Type B pancreatic cell (in vitro differentiated cells): ENCODE measurements around the gene ESAM. TPM values are rescaled to one million over a fixed set of nuclear protein-coding genes. Genes with fewer than 3 reads are reported as not detected.

Experiments
- DNase-seq: peaks from one replicate; pipeline ENCODE4 v3.0.0; 2021; ENCODE audit warnings: mixed read lengths; ENCODE audit not compliant: unreplicated experiment; ENCODE audit errors: extremely low spot score
- H3K27ac Mint-ChIP-seq: 2 replicates; pipeline ENCODE4 v1.8.0; 2021; ENCODE audit warnings: mild to moderate bottlenecking, mixed read lengths
- H3K27me3 Mint-ChIP-seq: 2 replicates; pipeline ENCODE4 v1.8.0; 2021; ENCODE audit warnings: mixed read lengths
- H3K36me3 Mint-ChIP-seq: 2 replicates; pipeline ENCODE4 v1.8.0; 2021; ENCODE audit warnings: mixed read lengths
- H3K4me1 Mint-ChIP-seq: one replicate; pipeline ENCODE4 v1.8.0; 2021; ENCODE audit warnings: mixed read lengths; ENCODE audit not compliant: unreplicated experiment
- H3K4me3 Mint-ChIP-seq: 2 replicates; pipeline ENCODE4 v1.8.0; 2021; ENCODE audit warnings: mild to moderate bottlenecking, mixed read lengths
- H3K9me3 Mint-ChIP-seq: 2 replicates; pipeline ENCODE4 v1.8.0; 2021; ENCODE audit warnings: mixed read lengths
- total RNA-seq: library from RNA; stranded (reverse); gene quantifications from 2 replicates; pipeline ENCODE4 v1.2.1, GENCODE V29; 2021; ENCODE audit warnings: low replicate concordance
- TF ChIP-seq, protein P1 (sequence below): fragments of 200-600 bp; sonication (generic); conservative IDR thresholded peaks from 2 replicates; pipeline ENCODE4 v1.5.0; 2021; ENCODE audit warnings: antibody characterized with exemption, mild to moderate bottlenecking

The ESAM gene
- total RNA-seq, 1 donor from 2014 or later = 3.7 TPM

DNA sequence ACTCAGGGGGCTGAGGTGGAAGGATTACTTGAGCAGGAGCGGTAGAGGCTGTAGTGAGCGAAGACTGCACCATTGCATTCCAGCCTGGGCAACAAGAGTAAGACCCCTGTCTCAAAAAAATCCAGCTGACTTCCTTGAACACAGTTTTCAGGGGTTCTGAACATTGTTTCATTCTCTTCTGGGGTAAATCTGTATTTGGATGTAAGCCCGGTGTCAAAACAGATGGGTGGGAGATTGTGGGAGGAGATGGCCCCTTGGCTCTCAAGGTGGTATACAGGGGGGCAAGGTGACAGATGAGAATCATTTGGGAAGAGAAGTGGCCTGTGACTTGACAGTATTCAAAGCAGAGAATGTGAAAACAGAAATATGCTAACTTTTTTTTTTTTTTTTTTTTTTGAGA, 4.8 kb downstream of the ESAM start:
- peaks cover 16% of the 10 kb centered on the region for H3K4me1 Mint-ChIP-seq
- H3K9me3 Mint-ChIP-seq = no peaks in the 10 kb centered on the region
- no peak for DNase-seq
- TF ChIP-seq, protein P1, sequence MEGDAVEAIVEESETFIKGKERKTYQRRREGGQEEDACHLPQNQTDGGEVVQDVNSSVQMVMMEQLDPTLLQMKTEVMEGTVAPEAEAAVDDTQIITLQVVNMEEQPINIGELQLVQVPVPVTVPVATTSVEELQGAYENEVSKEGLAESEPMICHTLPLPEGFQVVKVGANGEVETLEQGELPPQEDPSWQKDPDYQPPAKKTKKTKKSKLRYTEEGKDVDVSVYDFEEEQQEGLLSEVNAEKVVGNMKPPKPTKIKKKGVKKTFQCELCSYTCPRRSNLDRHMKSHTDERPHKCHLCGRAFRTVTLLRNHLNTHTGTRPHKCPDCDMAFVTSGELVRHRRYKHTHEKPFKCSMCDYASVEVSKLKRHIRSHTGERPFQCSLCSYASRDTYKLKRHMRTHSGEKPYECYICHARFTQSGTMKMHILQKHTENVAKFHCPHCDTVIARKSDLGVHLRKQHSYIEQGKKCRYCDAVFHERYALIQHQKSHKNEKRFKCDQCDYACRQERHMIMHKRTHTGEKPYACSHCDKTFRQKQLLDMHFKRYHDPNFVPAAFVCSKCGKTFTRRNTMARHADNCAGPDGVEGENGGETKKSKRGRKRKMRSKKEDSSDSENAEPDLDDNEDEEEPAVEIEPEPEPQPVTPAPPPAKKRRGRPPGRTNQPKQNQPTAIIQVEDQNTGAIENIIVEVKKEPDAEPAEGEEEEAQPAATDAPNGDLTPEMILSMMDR = no peak
- no peak overlapping the region for H3K27ac Mint-ChIP-seq
- peaks cover 86% of the 10 kb centered on the region for H3K27me3 Mint-ChIP-seq
- no peak overlapping the region for H3K4me3 Mint-ChIP-seq
- H3K36me3 Mint-ChIP-seq = no peaks in the 10 kb centered on the region

DNA sequence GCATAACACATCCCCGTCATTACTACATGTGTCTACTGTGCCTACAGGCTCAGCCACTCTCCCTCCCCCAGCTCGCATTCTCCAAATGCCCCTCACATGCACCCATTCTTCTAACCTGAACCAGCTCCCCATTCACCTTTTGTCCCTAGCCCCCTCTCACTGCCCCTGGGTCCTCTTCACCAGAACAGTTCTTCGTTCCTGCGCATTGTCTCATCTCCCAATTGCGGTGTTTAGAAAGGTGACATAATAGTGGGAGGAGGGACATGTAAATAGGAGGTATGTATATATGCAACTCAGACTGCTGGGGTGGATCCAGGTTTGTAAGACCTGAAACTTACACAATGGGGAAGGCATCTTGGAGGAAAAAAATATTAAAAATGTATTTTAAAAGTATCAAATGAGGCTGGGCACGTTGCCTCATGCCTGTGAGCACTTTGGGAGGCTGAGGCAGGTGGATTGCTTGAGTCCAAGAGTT, 5.3 kb downstream of the ESAM start:
- no peak for DNase-seq
- no peak overlapping the region for H3K27ac Mint-ChIP-seq
- TF ChIP-seq, protein P1 = no peak
- no peaks in the 10 kb centered on the region for H3K36me3 Mint-ChIP-seq
- peaks cover 85% of the 10 kb centered on the region for H3K27me3 Mint-ChIP-seq
- no peaks in the 10 kb centered on the region for H3K9me3 Mint-ChIP-seq
- H3K4me3 Mint-ChIP-seq = no peak overlapping the region
- H3K4me1 Mint-ChIP-seq = peaks cover 16% of the 10 kb centered on the region

DNA sequence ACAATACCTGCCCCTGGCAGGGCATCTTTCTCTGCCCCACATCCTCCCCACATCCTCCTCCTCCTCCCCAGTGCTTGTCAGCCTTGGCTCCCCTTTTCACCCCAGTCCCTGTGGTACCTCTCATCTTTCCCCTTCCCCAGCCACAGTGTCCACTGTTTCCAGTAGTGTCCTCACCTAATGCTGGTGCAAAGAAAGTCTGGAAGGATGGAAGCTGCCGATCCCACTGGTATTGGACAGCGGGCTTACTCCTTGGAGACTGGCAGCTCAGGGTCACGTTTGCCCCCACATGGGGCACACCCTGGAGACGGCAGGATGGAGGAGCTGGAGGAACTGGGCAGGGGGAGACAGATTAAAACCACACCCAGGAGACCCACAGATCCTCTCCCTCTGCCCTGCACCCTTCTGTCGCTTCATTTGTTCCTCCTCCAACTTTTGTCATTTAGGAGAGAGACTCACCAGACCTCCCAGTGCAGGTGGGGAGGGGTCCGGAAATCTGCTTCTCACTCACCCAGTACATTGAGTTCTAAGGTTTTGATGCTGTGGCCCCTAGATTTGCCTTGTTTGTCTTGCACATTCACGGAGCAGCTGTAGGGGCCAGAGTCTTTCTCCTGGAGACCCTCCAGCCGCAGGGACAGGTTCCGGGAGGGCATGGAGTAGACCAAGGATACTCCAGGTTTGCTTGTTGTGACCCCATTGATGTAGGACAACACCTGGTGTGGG, 5.9 kb downstream of the ESAM start:
- H3K9me3 Mint-ChIP-seq = no peaks in the 10 kb centered on the region
- TF ChIP-seq, protein P1 = no peak
- H3K27ac Mint-ChIP-seq = no peak overlapping the region
- no peak for DNase-seq
- H3K36me3 Mint-ChIP-seq = no peaks in the 10 kb centered on the region
- no peak overlapping the region for H3K4me3 Mint-ChIP-seq
- peaks cover 79% of the 10 kb centered on the region for H3K27me3 Mint-ChIP-seq
- peaks cover 16% of the 10 kb centered on the region for H3K4me1 Mint-ChIP-seq

DNA sequence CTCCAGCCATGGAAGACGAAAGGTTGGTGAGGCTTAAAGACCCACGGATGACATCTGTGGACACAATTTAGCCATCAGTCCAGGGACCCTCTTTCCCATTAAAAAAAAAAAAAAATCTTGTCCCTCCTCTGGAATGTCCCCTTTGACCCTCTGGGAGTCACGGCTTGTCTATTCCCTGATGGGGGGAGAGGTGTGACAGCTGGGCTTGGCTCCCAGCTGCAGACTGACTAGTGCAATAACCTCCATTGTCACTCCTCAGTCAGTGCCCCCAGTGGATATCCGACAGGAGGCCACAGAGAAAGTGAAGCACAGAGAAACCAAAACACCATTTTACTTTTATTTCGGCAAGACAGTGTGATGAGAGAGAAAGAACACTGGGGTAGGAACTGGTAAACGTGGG, 7.4 kb downstream of the ESAM start:
- H3K4me3 Mint-ChIP-seq = no peak overlapping the region
- TF ChIP-seq, protein P1 = no peak
- no peak for DNase-seq
- H3K27ac Mint-ChIP-seq = no peak overlapping the region
- H3K4me1 Mint-ChIP-seq = peaks cover 12% of the 10 kb centered on the region
- H3K36me3 Mint-ChIP-seq = no peaks in the 10 kb centered on the region
- H3K9me3 Mint-ChIP-seq = no peaks in the 10 kb centered on the region
- H3K27me3 Mint-ChIP-seq = peaks cover 79% of the 10 kb centered on the region

DNA sequence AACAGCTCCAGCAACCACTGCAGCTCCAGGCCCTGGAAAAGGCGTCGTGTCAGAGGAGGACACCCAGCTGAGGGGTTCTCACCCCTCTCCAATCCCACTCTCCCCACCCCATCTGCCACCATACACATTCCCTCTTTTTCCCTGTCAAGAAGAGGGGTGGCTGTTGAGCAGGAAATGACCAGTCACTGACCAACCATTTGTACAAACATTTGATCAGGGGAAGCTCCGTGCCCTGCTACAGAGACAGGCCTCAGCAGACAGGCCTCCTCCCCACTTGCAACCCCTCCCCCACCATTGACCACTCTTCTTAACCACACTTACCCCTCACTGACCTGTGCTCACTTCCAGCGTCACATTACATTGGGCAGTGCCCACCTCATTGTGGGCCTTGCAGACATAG, 7.8 kb downstream of the ESAM start:
- Mint-ChIP-seq H3K9me3 (no peaks in the 10 kb centered on the region), H3K27me3 (peaks cover 78% of the 10 kb centered on the region), H3K36me3 (no peaks in the 10 kb centered on the region), H3K4me1 (peaks cover 12% of the 10 kb centered on the region), H3K4me3 (no peak overlapping the region), H3K27ac (no peak overlapping the region)
- DNase-seq = no peak
- TF ChIP-seq, protein P1 = no peak
